ENCODE data around the gene PPEF1.
"Not testable (repeated sequence)": the region's sequence is repeated elsewhere in the genome, so short reads cannot be mapped to it uniquely, and the experiment has no call there.

Gene PPEF1

DNA sequence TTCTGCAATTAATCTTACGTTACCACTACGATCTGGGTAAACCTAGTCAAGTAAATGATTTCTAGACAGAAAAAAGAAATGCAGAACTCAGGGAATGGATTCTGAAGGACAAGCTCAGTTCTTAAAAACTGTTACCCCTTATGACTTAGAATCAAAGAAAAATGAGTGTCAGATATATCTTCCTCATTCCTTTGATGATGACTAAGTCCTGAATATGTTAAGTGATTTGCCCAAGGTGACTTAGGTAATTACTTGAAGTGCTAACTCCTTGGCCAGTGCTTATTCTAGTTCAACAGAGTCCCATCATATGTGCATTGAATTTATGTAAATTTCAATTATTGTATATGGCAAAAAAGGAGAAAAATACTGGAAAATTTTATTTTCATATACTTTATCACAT is 92.5 kb downstream of the PPEF1 start:
- no peak for DNase-seq

DNA sequence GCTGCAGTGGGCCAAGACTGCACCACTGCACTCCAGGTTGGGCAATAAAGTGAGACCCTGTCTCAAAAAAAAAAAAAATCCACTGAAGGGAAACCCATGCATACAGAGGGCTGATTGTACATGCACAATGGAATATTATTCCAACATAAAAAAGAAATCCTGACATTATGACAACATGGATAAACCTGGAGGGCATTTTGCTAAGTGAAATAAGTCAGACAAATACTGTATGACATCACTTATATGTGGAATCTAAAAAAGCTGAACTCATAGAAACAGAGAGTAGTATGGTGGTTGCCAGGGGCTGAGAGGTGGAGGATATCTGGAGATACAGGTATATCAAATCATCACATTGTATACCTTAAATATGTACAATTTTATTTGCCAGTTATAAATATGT is 102.2 kb downstream of the PPEF1 start:
- no peak for DNase-seq

DNA sequence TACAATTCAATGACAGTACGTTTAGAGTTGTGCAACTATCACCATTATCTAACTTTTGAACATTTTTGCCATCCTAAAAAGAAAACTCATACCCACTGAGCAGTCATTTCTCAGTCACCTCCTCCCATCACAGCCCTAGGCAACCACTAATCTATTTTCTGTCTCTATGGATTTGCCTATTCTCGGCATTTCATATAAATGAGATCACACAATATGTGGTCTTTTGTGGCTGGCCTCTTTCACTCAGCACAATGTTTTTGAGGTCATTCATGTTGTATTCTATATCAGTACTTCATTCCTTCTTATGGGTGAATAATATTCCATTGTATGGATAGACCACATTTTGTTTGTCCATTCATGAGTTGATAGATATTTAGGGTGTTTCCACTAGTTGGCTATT is 103.0 kb downstream of the PPEF1 start:
- no peak for DNase-seq

DNA sequence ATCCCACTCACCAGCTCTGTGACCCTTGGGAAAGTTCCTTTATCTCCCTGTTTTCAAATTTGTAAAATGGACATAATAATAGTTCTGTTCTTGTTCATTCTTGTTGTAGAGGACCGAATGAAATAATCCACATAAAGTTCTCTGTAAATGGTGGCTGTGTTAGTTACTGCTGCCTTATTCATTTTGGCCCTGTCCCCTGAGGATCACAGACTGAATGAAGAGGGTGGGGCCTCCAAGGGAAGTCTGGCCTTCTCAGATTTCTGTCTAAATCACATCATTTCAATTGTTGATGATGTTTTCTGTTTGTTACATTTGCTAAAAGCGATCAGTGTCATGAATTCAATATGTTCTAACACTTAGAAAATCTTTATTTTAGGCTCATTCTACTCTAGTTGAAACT is 117.9 kb downstream of the PPEF1 start:
- no peak for DNase-seq

DNA sequence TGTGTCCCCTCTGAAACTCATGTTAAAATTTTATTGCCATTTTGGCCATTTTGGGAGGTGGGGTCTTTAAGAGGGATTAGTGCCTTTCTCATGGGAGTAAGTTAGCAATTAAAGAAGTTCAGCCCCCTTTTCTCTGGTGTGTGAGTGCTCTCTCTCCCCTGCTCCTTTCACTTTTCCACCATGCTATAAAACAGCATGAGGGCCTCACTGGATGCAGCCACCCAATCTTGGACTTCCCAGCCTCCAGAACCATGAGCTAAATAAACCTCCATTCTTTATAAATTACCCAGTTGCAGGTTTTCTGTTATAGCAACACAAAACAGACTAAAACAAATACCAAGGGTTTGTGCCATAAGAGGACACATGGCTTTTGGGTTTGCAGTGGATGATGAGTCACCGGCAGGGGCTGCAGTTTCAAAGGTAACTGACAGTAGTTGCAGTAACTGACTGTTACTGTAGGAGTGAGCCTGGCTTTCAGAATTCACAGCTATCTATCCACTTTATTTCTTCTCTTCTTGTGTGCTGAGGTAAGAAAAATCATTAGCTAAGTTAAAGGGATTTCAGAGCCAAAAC is 121.5 kb downstream of the PPEF1 start:
- no peak for DNase-seq

DNA sequence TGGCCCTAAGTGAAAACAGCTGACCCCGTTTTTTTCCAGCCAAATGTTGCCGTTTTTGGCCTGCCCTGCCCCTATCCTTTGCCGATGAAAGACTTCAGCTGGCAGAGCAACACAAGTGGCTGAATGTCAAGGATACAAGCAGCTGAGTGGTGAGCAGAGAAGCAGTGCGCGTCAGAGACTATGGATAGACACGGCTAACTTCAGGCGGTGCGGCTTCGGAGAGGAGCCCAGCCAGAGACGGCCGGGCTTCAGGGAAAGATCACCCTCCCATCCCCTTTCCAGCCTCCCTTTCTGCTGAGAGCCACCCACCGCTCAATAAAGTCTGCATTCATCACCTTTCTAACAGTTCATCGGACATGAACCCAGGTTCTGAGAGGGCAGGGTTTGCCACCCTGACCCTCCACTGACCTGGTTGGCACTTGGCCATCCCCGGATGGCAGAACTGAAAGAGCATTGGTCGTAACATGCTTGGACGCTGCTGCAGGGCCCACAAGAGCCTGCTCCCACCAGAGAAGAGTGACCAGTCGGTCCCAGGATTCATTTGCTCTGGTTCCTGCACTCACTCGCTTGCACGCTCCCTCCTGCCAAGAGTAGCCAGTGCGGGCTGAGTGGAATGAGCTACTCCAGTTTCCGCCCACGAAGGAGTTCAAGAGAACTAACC is 125.8 kb downstream of the PPEF1 start:
- DNase-seq = no peak

DNA sequence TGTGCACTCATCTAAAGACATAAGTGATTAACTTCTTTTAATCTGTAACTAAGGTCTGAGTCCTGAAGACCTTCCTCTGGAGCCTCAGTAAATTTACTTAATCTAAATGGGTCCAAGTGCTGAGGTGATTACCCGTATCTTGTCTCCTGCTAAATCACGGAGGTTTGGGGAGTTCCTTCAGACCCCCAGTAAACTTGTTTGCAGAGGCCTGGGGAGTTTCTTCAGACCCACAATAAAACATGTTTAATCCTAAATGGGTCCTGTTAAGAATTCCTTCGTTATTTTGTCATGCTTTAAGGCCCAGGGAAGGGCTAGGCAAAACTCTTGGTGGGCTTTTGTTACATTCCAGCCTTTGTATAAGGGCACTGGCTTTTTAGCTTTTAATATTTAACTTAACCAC is 140.5 kb downstream of the PPEF1 start:
- not testable (repeated sequence) for DNase-seq

DNA sequence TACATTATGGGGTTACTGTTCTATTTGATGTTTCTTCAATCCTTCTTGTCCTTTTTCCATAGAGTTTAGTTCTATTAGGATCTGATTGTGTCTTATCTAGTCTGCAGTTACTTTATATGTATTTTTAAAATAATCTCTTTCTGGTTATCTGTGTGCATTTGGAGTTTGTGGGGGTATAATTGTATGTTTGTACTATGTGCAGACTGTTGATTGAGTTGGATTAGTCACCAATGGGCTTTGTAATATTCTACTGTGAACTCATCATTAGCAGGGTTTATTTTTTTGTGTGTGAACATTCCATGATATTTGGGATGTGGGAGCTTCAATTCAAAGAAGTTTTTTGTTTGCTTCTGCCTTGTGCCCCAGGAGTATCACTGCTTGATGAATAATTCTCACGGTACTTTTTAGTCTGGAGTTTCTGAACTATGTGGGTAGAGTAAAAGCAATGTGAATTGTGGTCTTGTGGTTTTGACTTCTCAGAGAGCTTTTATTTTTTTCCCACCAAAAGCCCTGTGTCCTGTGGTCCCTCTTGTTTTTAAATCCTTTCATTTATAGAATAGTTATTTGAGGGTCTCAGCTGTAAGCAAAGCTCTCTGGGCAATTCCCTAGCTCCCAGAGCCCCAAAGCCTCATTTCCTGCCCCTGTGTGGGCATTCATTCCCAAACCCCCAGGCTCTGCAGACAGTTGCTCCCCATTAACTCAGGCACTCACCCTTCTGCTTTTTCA is 148.6 kb downstream of the PPEF1 start:
- DNase-seq = no peak

DNA sequence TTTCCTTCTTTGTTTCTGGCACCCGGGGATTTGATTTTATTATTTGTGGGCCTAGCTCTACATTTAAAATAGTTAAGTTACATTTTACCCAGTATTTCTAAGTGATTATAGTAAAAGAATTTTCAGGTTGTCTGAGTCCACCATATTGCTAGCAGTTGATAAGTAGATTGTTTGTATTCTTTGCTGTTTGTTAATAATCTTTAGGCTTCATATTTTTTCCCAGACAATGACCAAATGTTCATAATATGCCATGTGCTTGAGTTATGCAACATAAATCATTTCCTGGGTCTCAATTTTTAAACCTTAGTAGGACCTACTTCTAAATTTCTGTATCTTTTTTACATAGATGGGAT is 149.2 kb downstream of the PPEF1 start:
- no peak for DNase-seq

DNA sequence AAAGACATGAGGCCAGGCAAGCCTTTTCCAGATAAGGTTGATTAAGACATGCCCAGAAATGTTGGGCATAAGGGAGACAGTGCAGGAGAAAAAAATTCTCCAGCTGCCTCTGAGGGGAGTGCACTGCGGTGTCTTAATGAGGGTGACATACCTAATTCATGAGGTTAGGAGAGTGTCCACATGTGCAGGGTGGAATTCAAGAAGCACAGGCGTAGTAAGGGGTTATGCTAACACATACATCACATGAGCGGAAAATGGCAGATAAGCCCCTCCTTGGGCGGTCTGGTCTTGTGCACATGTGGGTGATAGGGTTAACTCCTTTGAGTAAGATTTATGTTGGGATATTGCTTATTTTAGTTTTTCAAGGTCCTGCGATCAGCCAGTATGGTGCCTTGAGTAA is 154.1 kb downstream of the PPEF1 start:
- no peak for DNase-seq

DNA sequence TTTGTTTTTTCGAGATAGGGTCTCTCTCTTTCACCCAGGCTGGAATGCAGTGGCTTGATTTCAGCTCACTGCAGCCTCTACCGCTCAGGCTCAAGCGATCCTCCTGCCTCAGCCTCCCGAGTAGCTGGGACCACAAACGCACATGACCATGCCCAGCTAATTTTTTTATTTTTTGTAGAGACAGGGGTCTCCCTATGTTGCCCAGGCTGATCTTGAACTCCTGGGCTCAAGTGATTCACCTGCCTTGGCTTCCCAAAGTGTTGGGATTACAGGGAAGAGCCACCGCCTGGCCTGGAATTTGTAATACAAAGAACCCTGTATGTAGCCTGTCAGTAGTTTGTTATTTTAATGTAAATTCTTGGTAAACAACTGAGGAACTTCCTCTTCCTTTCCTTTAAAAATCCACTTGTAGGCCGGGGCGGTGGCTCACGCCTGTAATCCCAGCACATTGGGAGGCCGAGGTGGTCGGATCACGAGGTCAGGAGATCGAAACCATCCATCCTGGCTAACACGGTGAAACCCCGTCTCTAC is 157.0 kb downstream of the PPEF1 start:
- no peak for DNase-seq

DNA sequence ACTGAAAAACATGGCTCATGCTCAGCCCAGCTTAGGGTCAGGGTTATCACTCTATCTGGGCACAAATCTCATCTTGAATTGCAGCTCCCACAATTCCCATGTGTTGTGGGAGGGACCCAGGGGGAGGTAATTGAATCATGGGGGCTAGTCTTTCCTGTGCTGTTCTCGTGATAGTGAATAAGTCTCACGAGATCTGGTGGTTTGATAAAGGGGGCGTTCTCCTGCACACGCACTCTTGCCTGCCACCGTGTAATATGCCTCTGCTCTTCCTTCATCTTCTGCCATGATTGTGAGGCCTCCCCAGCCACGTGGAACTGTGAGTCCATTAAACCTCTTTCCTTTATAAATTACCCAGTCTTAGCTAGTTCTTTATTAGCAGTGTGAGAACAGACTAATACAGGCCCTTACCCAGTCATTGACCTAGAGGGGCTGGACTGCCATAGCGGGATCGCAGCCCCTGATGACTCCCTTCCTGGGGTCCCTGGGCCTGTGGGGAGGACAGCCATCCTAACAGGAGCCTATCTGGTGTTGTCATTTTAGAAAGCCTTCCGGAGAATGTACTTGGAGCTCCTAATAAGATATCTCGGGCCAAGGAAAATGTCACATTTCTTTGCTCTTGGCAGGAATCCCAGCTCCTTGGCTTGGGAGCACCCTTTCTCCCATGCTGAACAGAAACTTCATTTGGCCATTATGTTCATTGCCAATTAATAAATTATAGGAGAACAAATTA is 163.9 kb downstream of the PPEF1 start:
- no peak for DNase-seq

DNA sequence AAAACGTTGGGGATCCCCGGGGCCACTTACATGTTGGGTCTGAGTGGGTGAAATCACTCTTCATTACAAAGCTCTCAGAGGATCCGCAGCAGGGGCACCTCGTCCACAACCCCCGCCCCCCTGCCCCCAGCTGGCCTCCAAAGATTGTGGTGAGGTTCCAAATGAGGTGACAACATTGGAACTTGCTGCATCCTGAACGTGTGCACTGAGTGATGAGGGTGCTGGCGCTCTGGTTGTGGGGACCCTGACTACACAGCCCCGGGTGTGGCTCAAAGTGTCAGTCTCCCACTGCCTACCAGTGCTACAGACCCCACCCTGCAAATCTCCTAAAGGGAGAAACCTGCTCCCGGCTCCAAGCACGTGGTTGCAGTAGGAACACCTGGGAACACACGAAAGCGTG is 164.5 kb downstream of the PPEF1 start:
- no peak for DNase-seq

DNA sequence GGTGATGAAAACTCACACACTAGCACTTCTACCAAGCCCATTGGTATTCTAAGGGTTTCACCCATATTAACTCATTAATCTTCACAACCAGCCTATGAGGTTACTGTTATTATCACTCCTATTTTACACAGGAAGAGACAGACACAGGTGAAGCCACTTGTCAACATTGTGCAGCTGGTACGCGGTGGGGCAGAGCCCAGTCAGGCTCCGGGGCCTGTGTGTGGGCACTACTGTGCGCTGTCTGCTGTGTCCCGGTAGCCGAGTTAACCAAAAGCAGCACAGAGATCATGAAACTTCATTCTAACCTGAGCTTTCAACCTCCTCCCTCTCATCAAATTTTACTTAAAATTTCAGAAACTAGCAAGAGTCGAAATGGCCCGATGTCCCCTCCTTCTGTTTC is 165.2 kb downstream of the PPEF1 start:
- DNase-seq = no peak

DNA sequence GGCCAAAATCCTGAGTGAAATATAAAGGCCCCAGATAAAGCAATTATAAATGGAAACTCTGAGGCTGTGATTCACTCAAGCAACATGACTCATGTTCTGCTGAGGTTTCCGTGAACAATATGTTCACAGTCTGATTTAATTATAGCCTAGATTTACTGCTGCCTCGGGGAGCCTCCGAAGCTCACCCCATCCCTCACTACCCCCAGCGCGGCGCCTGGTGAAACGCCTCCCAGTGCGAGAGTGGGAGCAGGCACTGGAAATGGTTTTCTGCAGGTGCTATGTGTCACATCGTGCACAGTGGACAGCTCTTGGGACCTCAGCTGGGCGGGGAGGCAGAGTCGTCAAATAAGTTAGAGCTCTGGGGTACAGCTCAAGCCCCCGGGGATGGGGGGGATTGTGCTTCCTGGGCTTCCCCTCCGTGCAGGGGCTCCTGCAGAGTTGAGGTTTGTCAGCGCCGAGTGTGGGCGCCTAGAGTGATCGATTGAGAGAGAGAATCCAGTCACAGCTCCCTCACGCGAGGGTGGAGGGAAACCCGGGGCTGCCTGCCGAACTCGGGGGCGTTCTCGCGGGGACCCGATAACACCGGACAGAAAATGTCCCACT is 165.8 kb downstream of the PPEF1 start:
- DNase-seq = no peak

DNA sequence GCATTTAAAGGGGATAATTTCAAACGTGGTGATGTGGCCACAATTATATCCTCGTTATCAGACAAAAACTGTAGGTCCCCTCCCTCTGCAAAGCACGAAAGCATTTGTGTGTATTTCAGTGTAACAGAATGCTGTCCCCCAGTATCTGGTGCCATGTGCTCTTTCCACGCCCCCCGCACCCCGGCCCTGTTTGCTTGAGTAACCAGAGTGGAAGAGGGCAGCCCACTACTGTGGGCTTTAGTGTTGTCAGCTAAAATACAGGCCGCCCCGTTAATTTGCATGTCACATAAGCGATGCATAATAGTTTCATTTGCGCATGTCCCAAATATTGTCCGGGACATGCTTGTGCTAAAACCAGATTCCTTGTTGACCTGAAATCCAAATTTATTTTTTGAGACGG is 166.4 kb downstream of the PPEF1 start:
- no peak for DNase-seq

DNA sequence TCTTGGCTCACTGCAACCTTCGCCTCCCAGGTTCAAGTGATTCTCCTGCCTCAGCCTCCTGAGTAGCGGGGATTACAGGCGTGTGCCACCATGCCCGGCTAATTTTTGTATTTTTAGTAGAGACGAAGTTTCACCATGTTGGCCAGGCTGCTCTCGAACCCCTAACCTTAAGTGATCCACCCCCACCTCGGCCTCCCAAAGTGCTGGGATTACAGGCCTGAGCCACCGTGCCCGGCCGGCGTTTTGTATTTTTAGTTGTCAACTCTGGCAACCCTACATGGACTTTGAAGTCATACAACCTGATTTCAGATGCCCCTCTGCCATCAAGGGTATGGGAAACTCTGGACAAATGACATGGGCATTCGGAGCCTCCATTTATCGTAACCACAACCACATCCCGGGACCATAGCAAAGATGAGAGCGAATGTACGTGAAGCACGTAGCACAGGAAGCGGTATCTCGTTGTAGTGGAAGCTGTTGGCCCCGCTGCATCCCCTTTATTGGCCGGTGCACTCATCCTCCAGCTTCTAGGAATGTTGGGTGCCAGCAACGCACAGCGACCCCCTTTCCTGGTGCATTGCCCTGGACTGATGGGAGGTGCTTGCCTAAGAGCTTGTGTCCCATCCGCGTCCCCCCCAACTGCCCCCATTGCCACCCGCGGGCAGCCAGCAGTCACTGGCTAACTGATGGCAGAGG is 167.3 kb downstream of the PPEF1 start:
- DNase-seq = no peak

DNA sequence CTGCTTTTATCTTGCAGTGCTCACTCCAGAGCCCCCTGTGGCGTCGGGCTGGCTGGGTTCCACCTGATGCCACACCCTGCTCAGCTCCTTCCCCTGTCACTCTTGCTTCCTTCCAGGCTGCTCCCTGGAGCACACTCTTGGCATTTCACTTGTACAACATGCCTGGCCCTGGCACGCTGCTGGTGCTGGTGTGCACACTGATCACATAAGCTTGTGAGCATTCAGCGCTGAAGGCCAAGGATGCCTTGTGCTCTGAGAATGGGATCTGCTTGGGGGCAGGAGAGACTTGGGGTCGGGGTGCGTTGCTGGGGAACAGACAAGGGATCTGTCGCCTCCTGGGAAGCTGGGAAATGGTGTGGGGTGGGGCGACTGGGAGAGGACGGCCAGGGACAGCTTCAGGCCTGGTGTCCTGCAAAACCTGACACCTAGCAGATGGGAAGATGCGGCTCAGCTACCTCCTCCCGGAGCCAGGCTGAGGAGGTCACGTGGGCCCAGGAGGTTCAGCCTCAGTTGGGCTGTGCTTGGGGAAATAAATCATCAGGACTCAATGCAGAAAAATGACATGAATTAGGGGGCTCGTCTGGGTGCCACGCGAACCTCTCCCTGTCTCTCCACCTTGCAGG is 167.9 kb downstream of the PPEF1 start:
- no peak for DNase-seq

DNA sequence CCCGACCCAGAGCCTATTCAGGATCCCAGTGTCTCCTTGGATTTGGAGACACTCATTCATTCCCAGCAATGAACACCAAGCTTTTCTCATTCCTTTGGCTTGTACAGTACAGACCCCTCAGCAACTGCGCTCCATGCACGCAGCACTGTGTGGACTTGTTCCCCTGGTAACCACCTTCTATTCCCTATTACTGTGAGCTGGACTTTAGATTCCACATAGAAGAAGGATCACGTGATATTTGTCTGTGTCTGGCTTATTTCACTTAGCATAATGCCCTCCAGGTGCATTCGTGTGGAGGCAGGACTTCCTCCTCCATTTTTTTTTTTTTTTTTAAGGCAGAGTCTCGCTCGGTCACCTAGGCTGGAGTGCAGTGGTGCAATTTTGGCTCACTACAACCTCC is 170.0 kb downstream of the PPEF1 start:
- DNase-seq = no peak

Data from NCI-H1436 (cell line).